ENCODE measurements around the gene STXBP5. TPM values are rescaled to one million over a fixed set of nuclear protein-coding genes. Genes with fewer than 3 reads are reported as not detected.

Gene STXBP5
- total and polyA plus RNA-seq, 2 experiments from 2014 or later = 4.9 to 49.9 TPM

- no peak overlapping the region for H2AFZ ChIP-seq
- H3K36me3 ChIP-seq (ENCODE audit: low read depth) = no peaks in the 10 kb centered on the region
- no peaks in the 10 kb centered on the region for H3F3A ChIP-seq (ENCODE audit: insufficient read depth)
- 58 to 60% methylated on average over 4 of the region's 4 CpGs for WGBS, 2 experiments (ENCODE audit: low coverage in 1 of 2, low lambda C conversion rate in 2 of 2, missing lambda C conversion rate in 2 of 2)
- no peak for TF ChIP-seq EZH2 (IDR thresholded peaks at IDR 0.05; ENCODE audit: insufficient read depth, poor library complexity, severe bottlenecking)
- no peak for TF ChIP-seq EZH2phosphoT487 (IDR thresholded peaks at IDR 0.05; ENCODE audit: insufficient read depth, low read depth)
- in situ Hi-C loops (cut with MboI) = no loop called here
- H3K79me2 ChIP-seq (ENCODE audit: insufficient read depth) = no peaks in the 10 kb centered on the region
- H3K9me2 ChIP-seq (ENCODE audit: insufficient read depth) = no peaks in the 10 kb centered on the region
- H3K27me3 ChIP-seq (replicated peaks; ENCODE audit: insufficient read depth) = no peaks in the 10 kb centered on the region; the same call in 1 of the 2 replicates
- H3K9ac ChIP-seq = no peak overlapping the region
- H3K27ac ChIP-seq = no peak overlapping the region
- no peaks in the 10 kb centered on the region for H4K20me1 ChIP-seq (ENCODE audit: insufficient read depth)
- H3K4me3 ChIP-seq = no peak overlapping the region
- no peaks in the 10 kb centered on the region for H3K4me1 ChIP-seq (ENCODE audit: insufficient read depth)
- DNase-seq = no peak
- H3K9me3 ChIP-seq (ENCODE audit: low read depth) = no peaks in the 10 kb centered on the region
- no peak overlapping the region for H3K4me2 ChIP-seq (ENCODE audit: unreplicated experiment)
These were observed 212.4 kb downstream of the STXBP5 start for GRCh38 chr6:147416622-147417021.

GRCh38 chr6:147417954-147418353, 213.7 kb downstream of the STXBP5 start:
- H3K4me1 ChIP-seq (ENCODE audit: insufficient read depth) = no peaks in the 10 kb centered on the region
- WGBS, 2 experiments (ENCODE audit: low coverage in 1 of 2, low lambda C conversion rate in 2 of 2, missing lambda C conversion rate in 2 of 2) = 42 to 43% methylated on average over 7 of the region's 7 CpGs
- in situ Hi-C loops (cut with MboI) = no loop called here

GRCh38 chr6:147418523-147418922, 214.3 kb downstream of the STXBP5 start:
- H3K36me3 ChIP-seq (ENCODE audit: low read depth) = no peaks in the 10 kb centered on the region
- no peaks in the 10 kb centered on the region for H3K9me3 ChIP-seq (ENCODE audit: low read depth)
- in situ Hi-C loops (cut with MboI) = no loop called here
- no peaks in the 10 kb centered on the region for H3K4me1 ChIP-seq (ENCODE audit: insufficient read depth)
- DNase-seq = no peak
- H3K79me2 ChIP-seq (ENCODE audit: insufficient read depth) = no peaks in the 10 kb centered on the region
- H2AFZ ChIP-seq = no peak overlapping the region
- no peaks in the 10 kb centered on the region for H3K27me3 ChIP-seq (replicated peaks; ENCODE audit: insufficient read depth)
- H3F3A ChIP-seq (ENCODE audit: insufficient read depth) = no peaks in the 10 kb centered on the region
- no peaks in the 10 kb centered on the region for H3K9me2 ChIP-seq (ENCODE audit: insufficient read depth)
- no peaks in the 10 kb centered on the region for H4K20me1 ChIP-seq (ENCODE audit: insufficient read depth)
- no peak for TF ChIP-seq EZH2 (IDR thresholded peaks at IDR 0.05; ENCODE audit: insufficient read depth, poor library complexity, severe bottlenecking)
- no peak for TF ChIP-seq EZH2phosphoT487 (IDR thresholded peaks at IDR 0.05; ENCODE audit: insufficient read depth, low read depth)
- H3K4me3 ChIP-seq = no peak overlapping the region
- H3K4me2 ChIP-seq (ENCODE audit: unreplicated experiment) = no peak overlapping the region
- no peak overlapping the region for H3K27ac ChIP-seq
- WGBS, 2 experiments (ENCODE audit: low coverage in 1 of 2, low lambda C conversion rate in 2 of 2, missing lambda C conversion rate in 2 of 2) = 47 to 49% methylated on average over 4 of the region's 4 CpGs
- no peak overlapping the region for H3K9ac ChIP-seq

More at GRCh38 chr6:147417954-147418353, 213.7 kb downstream of the STXBP5 start:
- Histone ChIP-seq H3K9ac (no peak overlapping the region), H3K9me3 (ENCODE audit: low read depth) (no peaks in the 10 kb centered on the region), H3K9me2 (ENCODE audit: insufficient read depth) (no peaks in the 10 kb centered on the region), H3K27me3 (replicated peaks; ENCODE audit: insufficient read depth) (no peaks in the 10 kb centered on the region), H3K4me2 (ENCODE audit: unreplicated experiment) (no peak overlapping the region), H4K20me1 (ENCODE audit: insufficient read depth) (no peaks in the 10 kb centered on the region), H3K79me2 (ENCODE audit: insufficient read depth) (no peaks in the 10 kb centered on the region), H3K36me3 (ENCODE audit: low read depth) (no peaks in the 10 kb centered on the region), H3K4me3 (no peak overlapping the region), H3F3A (ENCODE audit: insufficient read depth) (no peaks in the 10 kb centered on the region), H3K27ac (no peak overlapping the region), H2AFZ (no peak overlapping the region)
- TF ChIP-seq EZH2phosphoT487 (IDR thresholded peaks at IDR 0.05; ENCODE audit: insufficient read depth, low read depth) (no peak), EZH2 (IDR thresholded peaks at IDR 0.05; ENCODE audit: insufficient read depth, poor library complexity, severe bottlenecking) (no peak)
- DNase-seq = no peak

- no peak for DNase-seq
- Histone ChIP-seq H3K4me2 (ENCODE audit: unreplicated experiment) (no peak overlapping the region), H3F3A (ENCODE audit: insufficient read depth) (no peaks in the 10 kb centered on the region), H3K27me3 (replicated peaks; ENCODE audit: insufficient read depth) (no peaks in the 10 kb centered on the region), H4K20me1 (ENCODE audit: insufficient read depth) (no peaks in the 10 kb centered on the region), H2AFZ (no peak overlapping the region), H3K9me3 (ENCODE audit: low read depth) (no peaks in the 10 kb centered on the region), H3K4me3 (no peak overlapping the region), H3K9me2 (ENCODE audit: insufficient read depth) (no peaks in the 10 kb centered on the region), H3K9ac (no peak overlapping the region), H3K79me2 (ENCODE audit: insufficient read depth) (no peaks in the 10 kb centered on the region), H3K36me3 (ENCODE audit: low read depth) (no peaks in the 10 kb centered on the region), H3K27ac (no peak overlapping the region), H3K4me1 (ENCODE audit: insufficient read depth) (no peaks in the 10 kb centered on the region)
- in situ Hi-C loops (cut with MboI) = no loop called here
- TF ChIP-seq EZH2 (IDR thresholded peaks at IDR 0.05; ENCODE audit: insufficient read depth, poor library complexity, severe bottlenecking) (no peak), EZH2phosphoT487 (IDR thresholded peaks at IDR 0.05; ENCODE audit: insufficient read depth, low read depth) (no peak)
These were observed 217.7 kb downstream of the STXBP5 start for GRCh38 chr6:147421903-147422302.

- H3K36me3 ChIP-seq (ENCODE audit: low read depth) = no peaks in the 10 kb centered on the region
- no peak for TF ChIP-seq EZH2phosphoT487 (IDR thresholded peaks at IDR 0.05; ENCODE audit: insufficient read depth, low read depth)
- no peaks in the 10 kb centered on the region for H4K20me1 ChIP-seq (ENCODE audit: insufficient read depth)
- 66 to 68% methylated on average over 11 of the region's 11 CpGs for WGBS, 2 experiments (ENCODE audit: low coverage in 1 of 2, low lambda C conversion rate in 2 of 2, missing lambda C conversion rate in 2 of 2)
- no peaks in the 10 kb centered on the region for H3K79me2 ChIP-seq (ENCODE audit: insufficient read depth)
- no peaks in the 10 kb centered on the region for H3K9me2 ChIP-seq (ENCODE audit: insufficient read depth)
- no peak overlapping the region for H3K9ac ChIP-seq
- no peaks in the 10 kb centered on the region for H3K9me3 ChIP-seq (ENCODE audit: low read depth)
- in situ Hi-C loops (cut with MboI) = no loop called here
- no peaks in the 10 kb centered on the region for H3K27me3 ChIP-seq (replicated peaks; ENCODE audit: insufficient read depth)
- H3K4me3 ChIP-seq = no peak overlapping the region
- DNase-seq = no peak
- no peaks in the 10 kb centered on the region for H3F3A ChIP-seq (ENCODE audit: insufficient read depth)
- H3K4me2 ChIP-seq (ENCODE audit: unreplicated experiment) = no peak overlapping the region
- H2AFZ ChIP-seq = no peak overlapping the region
- no peaks in the 10 kb centered on the region for H3K4me1 ChIP-seq (ENCODE audit: insufficient read depth)
- no peak overlapping the region for H3K27ac ChIP-seq
These were observed 218.9 kb downstream of the STXBP5 start for GRCh38 chr6:147423111-147423510.

All from GM23248 (cell line).